Measurements from ENCODE around the gene NFATC1. TPM values are rescaled to one million over a fixed set of nuclear protein-coding genes. Genes with fewer than 3 reads are reported as not detected.

NFATC1 gene
- total RNA-seq, 1 donor from 2014 or later = 5.6 TPM

DNA sequence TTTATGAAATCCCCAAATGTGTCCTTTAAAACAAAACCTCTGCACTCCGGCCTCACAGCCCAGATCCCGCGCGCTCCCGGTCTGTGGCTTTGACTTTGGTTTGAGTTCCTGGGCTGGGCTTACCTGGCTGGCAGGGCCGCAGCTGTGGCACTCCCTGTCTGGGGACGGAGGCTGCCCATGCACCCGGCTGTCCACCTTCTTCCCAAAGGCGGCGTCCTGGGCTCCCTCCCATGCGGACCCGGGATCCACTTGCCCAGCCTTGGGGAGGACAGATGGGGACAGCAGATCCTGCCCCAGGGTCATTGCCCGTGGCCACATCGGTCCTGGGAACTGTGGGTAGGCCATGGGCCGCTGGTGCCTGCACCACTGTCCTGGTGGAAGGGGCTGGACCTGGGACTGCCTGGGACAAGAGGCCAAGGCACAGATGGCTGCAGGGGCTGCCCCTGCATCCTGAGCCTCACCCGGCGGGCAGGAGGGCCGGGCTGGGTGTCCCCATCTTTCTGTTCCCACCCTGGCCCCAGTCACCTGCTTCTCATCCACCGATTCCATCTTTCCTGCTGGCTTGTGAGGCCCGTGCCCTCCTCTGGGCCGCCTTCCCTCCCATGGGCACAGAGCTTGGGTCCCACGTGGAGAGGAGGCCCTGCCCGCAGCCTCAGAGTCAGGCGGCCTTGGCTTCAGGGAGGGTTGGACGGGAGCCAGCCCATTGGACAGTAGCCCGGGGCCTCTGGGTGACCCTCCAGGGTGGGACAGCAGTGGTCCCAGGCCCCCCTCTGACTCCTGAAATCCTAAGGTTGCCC, 27.7 kb downstream of the NFATC1 start:
- Mint-ChIP-seq H3K27ac (no peak overlapping the region), H3K4me1 (ENCODE audit: low read depth) (peaks cover 7% of the 10 kb centered on the region), H3K4me3 (ENCODE audit: low read depth) (no peak overlapping the region), H3K9me3 (ENCODE audit: low read depth) (no peaks in the 10 kb centered on the region), H3K36me3 (ENCODE audit: insufficient read depth) (no peaks in the 10 kb centered on the region), H3K27me3 (peaks cover 9% of the 10 kb centered on the region)
- no peak for DNase-seq (ENCODE audit: low spot score, unreplicated experiment)
- TF ChIP-seq, protein P1, sequence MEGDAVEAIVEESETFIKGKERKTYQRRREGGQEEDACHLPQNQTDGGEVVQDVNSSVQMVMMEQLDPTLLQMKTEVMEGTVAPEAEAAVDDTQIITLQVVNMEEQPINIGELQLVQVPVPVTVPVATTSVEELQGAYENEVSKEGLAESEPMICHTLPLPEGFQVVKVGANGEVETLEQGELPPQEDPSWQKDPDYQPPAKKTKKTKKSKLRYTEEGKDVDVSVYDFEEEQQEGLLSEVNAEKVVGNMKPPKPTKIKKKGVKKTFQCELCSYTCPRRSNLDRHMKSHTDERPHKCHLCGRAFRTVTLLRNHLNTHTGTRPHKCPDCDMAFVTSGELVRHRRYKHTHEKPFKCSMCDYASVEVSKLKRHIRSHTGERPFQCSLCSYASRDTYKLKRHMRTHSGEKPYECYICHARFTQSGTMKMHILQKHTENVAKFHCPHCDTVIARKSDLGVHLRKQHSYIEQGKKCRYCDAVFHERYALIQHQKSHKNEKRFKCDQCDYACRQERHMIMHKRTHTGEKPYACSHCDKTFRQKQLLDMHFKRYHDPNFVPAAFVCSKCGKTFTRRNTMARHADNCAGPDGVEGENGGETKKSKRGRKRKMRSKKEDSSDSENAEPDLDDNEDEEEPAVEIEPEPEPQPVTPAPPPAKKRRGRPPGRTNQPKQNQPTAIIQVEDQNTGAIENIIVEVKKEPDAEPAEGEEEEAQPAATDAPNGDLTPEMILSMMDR (IDR thresholded peaks at IDR 0.05; ENCODE audit: unreplicated experiment) = no peak

DNA sequence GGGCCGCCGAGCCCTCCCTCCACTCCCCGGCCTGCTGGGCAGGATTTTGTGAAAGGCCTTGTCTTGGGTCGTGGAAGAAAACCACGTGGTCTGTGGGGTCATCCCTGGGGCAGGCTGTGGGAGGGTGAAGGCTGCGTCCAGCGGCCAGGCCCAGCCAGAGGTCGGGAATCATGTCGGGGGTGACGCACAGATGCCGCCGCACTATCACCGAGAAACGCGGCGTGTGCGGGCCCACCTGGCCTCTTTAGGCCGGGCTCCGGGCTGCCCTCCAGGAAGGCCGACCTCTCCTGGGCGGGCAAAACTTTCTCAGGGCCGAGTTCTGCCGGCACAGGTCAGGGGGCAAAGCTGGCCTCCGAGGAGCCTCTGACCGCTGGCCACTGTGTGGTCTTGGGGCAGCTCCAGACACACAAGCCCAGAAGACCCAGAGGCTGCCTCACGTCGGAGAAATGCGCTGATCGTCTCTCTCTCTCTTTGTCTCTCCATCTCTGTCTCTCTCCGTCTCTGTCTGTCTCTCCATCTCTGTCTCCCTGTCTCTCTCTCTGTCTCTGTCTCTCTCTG, 28.4 kb downstream of the NFATC1 start:
- Mint-ChIP-seq H3K36me3 (ENCODE audit: insufficient read depth) (no peaks in the 10 kb centered on the region), H3K9me3 (ENCODE audit: low read depth) (no peaks in the 10 kb centered on the region), H3K27ac (peak overlapping the region; percentile 89), H3K27me3 (peaks cover 9% of the 10 kb centered on the region), H3K4me1 (ENCODE audit: low read depth) (peaks cover 7% of the 10 kb centered on the region), H3K4me3 (ENCODE audit: low read depth) (no peak overlapping the region)
- TF ChIP-seq, protein P1 (IDR thresholded peaks at IDR 0.05; ENCODE audit: unreplicated experiment) = no peak
- no peak for DNase-seq (ENCODE audit: low spot score, unreplicated experiment)

DNA sequence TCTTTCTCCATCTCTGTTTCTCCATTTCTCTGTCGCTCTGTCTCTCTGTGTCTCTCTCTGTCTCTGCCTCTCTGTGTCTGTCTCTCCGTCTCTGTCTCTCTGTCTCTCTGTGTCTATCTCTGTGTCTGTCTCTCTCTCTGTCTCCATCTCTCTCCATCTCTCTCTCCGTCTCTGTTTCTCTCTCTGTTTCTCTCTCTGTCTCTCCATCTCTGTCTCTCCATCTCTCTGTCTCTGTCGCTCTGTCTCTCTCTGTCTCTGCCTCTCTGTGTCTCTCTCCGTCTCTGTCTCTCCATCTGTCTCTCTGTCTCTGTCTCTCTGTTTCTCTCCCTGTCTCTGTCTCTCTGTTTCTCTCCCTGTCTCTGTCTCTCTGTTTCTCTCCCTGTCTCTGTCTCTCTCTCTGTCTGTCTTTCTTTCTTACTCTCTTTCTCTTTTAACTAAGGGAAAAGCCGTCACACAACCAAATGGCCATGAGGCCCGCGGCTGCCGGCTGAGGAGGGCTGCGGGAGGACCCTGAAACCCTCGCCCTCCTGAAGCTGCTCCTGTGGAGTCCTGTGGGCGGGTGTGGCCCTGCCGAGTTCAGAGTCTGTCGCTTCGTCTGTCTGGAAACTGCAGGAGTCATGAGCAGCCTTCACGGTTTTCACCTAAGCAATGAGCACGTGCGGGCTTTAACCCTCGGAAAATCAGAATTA, 29.3 kb downstream of the NFATC1 start:
- DNase-seq (ENCODE audit: low spot score, unreplicated experiment) = no peak
- Mint-ChIP-seq H3K36me3 (ENCODE audit: insufficient read depth) (no peaks in the 10 kb centered on the region), H3K4me3 (ENCODE audit: low read depth) (no peak overlapping the region), H3K9me3 (ENCODE audit: low read depth) (no peaks in the 10 kb centered on the region), H3K27me3 (peaks cover 9% of the 10 kb centered on the region), H3K4me1 (ENCODE audit: low read depth) (peaks cover 7% of the 10 kb centered on the region), H3K27ac (peak overlapping the region; percentile 76)
- TF ChIP-seq, protein P1 (IDR thresholded peaks at IDR 0.05; ENCODE audit: unreplicated experiment) = no peak

DNA sequence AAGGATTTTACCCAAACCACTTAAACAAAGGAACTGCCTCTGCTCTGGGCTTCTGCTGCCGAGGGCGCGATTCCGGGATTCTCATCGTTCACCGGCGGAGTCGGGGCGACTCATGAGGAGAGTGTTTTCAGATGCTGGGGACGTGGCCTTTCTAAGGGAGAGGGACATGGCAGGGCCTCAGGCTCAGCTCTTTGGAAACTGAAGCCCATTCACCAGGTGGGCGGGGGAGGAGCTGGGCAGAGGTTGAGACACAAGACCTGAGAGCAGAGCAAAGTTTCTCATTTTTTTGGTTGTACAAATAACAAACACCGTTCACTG, 29.8 kb downstream of the NFATC1 start:
- H3K4me3 Mint-ChIP-seq (ENCODE audit: low read depth) = no peak overlapping the region

More for the DNA sequence above, 29.8 kb downstream of the NFATC1 start:
- H3K27me3 Mint-ChIP-seq = peaks cover 8% of the 10 kb centered on the region
- peak overlapping the region; percentile 76 for H3K27ac Mint-ChIP-seq
- no peaks in the 10 kb centered on the region for H3K36me3 Mint-ChIP-seq (ENCODE audit: insufficient read depth)
- TF ChIP-seq, protein P1 (IDR thresholded peaks at IDR 0.05; ENCODE audit: unreplicated experiment) = no peak
- no peaks in the 10 kb centered on the region for H3K9me3 Mint-ChIP-seq (ENCODE audit: low read depth)
- H3K4me1 Mint-ChIP-seq (ENCODE audit: low read depth) = peaks cover 7% of the 10 kb centered on the region
- no peak for DNase-seq (ENCODE audit: low spot score, unreplicated experiment)

Data from progenitor cell of endocrine pancreas (in vitro differentiated cells).